HG02970 (cell line): ENCODE measurements around the gene ADGRA3.

Experiments
- ATAC-seq: cut with Tn5 transposase; IDR thresholded peaks from one replicate; pipeline ENCODE4 v1.9.1; 2021; ENCODE audit warnings: mild to moderate bottlenecking, moderate library complexity, moderate number of reproducible peaks; ENCODE audit not compliant: unreplicated experiment, low FRiP score

Gene ADGRA3

DNA sequence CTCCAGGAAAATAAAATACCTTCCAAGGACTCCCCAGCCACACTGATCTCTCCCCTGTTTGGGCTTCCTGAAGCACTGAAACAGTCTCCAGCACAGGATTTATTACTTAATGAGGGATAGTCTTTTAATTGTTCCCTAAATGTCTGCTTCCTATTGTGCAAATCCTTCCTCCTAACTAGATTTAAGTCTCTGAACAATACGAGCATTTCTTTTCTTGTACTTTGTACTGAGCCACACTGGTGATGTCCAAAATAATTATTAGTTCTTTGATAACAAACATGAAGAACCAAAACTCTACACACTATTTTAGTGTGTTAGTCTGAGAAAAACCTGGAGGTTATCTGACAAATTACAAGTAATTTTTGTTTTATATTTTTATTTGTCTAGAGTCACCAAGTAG lies 5.1 kb downstream of the ADGRA3 start:
- ATAC-seq, result no peak

DNA sequence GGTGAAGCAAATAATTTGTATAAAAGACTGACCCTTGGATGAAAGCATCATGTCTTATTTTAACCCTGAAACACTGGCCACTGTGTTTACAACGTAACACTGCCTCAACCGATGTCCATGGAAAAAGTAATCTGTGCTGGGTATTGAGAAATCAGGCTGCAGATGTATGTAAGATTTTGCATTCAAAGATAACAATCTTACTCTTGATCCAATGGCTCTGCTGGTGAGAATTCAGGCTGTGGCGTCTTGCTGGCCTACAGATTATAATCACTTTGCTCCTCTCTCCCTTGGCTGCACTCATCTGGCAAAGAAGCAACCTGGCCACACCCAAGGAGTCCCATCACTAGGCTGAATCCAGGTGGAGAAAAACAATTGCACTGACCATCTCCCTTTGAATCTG lies 7.5 kb downstream of the ADGRA3 start:
- no peak for ATAC-seq

- ATAC-seq, result no peak
These were observed 10.9 kb downstream of the ADGRA3 start for GRCh38 chr4:22504922-22505321.

DNA sequence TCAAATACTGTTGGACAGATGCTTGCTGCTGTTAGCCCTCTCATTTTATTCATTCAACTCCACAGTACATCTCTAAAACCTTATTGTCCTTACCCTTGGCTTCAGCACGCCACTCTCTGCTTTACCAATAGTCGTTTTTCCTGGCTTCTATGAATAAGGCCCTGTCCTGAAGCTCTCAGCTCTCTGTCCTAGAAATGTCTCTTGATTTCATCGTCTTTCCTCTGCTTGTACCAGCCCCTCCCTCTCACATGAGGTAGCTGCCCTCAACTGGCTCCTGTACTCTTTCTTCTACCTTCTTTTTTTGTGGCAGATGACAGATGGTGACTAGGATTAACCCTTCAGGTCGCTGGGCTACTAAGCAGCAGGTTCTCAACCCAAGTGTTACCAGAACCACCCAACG lies 11.4 kb downstream of the ADGRA3 start:
- ATAC-seq, result no peak

DNA sequence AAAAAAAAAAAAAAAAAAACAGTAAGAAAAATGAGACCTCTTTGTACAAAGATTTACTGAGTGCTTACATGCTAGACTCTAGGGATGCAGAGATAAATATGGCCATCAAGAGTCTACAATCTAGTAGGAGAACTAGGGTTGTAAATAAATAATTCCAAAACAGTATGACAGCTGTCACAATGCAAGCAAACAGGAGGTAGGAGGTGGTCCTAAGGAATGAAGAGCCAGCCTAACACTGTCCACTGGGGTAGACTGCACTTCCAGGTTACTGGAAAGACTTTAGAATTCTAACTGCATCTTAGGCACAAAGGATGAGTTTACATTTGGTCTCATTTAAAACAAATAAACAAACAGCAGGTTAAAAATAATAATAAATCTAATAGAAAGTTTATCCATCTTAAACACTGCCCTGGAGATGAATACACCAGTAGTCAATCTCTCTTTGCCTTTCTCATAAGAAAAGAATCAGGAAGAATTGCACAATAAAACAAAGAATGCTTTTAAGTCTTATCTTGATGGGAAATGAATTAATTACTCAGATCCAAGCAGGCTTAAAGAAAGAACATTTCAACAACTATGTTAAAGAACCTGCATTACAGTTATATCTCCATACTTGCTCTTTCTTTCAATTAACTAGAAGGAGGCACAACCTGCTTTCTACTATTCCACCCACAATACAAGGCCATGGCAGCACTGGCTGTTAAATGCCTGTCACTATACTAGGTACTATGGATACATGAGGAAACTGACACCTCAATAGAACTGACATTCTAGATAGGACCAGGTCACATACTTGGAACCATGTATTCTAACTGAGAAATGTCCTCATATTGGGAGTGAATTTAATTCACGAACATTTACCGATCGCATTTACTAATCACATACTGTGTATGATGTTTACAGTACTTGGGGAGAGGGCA lies 12.7 kb downstream of the ADGRA3 start:
- no peak for ATAC-seq

DNA sequence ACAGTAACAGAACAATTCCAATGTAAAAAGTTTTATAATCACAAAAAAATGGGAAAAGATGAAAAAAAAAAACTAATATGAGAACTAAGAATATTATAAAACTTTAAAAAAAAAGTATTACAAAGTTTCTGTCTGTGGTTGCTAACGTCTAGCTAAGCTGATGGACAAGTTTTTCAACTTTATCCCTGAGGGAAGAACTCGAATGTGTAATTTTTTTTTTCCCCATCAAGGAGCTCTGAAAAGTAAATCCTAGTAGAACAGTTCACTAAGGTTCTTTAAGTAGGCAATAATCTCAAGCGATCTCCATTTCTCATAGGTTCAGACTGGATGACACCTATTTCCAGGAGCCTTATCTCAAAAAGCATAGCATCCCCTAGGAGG lies 14.2 kb downstream of the ADGRA3 start:
- no peak for ATAC-seq

GRCh38 chr4:22500831-22501714 lies 14.8 kb downstream of the ADGRA3 start:
- peak; percentile 69 for ATAC-seq

DNA sequence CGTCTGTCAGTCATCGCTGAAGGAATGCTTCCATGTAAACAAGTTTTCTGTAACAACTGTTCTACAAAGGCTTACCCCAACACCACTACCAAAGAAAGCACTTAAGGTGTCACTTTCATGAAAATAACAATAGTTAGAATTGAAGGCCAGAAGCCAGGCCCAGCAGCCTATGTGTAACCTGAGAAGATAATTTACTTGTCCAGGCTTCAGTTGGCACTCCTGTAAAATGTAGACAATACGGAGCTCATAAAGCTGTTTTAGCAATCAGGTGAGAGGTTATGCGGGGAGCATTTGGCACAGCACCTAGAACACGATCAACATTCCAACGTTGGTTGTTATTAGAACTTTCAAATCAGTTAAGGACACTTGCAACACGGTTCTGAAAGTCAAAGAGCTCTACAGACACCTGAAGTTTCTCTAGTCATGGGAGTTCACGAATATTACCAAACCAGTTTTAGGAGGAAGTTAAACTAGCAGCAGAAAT lies 15.7 kb downstream of the ADGRA3 start:
- ATAC-seq, result no peak

GRCh38 chr4:22498866-22499265 lies 17.0 kb downstream of the ADGRA3 start:
- no peak for ATAC-seq

DNA sequence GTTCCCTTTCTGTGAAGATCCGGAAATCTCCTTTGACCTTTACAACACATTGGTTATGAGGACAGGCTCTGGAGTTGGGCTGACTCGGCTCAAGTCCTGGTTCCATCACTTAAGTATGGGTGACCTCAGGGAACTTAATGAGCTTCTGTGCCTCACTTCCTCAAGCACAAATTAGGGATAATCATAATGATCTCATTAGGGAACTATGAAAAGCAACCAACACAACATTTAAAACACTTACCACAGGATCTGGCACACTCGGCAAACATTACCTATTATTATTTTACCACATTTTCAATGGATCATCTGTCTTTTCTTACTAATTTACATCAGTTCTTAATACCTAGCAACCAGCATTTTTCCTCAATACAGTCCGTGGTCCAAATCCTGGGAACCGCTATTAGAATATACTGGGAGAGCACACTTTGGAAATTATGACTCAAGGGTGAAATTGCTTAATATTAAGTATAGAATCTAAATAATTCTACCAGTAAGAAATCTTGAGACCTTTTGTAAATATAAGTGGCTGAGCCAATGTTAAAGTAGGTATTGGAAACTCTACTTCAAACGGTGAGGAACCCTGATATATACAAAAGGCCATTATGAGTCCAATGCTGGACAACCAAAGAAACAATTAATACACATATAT lies 19.6 kb downstream of the ADGRA3 start:
- ATAC-seq, result no peak

DNA sequence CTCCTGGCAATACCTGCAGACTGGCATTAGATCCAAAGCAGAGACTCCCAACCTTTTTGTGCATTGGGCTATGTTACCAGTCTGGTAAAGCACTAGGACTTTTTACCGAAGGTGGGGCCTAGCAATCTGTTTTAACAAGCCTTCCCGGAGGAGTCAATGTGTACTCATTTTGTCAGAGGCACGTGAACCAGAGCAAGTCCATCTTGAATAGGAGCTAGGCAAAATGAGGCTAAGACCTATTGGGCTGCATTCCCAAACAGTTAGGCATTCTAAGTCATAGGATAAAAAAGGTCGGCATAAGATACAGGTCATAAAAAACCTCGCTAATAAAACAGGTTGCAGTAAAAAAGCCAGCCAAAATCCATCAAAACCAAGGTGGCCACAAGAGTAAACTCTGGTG lies 22.3 kb downstream of the ADGRA3 start:
- ATAC-seq, result no peak

DNA sequence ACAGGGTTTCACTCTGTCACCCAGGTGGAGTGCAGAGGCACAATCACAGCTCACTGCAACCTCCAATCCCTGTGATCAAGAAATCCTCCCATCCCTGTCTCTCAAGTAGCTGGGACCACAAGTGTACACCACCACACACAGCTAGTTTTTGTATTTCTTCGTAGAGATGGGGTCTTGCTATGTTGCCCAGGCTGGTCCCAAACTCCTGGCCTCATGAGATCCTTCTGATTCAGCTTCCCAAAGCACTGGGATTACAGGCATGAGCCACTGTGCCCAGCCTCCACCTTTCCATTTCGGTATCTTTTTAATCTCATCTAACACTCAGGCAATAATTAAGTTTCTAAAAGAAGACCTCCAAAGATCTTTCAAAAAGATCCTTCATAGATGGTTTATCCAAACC lies 22.9 kb downstream of the ADGRA3 start:
- ATAC-seq, result no peak

DNA sequence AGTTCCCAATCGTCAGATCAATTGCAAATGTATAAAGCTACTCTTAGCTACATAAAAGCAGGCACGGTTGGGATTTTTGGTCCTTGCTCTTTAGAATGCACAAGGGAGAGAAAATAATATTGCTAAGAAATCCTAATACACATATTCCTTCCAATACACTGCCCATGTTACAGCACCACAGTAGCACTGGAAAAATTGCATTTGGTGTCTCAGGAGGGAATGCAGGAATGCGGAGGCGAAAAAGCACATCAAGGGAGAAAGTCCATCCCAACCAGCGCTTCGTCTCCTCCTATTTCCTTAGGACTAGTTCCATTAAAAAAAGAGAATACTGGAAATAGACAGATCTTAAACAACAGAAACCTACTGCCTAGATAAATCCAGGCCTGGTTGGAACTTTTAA lies 23.9 kb downstream of the ADGRA3 start:
- ATAC-seq, result no peak

- ATAC-seq, result no peak
These were observed 25.0 kb downstream of the ADGRA3 start for GRCh38 chr4:22490718-22491315.

- no peak for ATAC-seq
These were observed 27.8 kb downstream of the ADGRA3 start for GRCh38 chr4:22488106-22488505.

GRCh38 chr4:22487328-22487727 lies 28.5 kb downstream of the ADGRA3 start:
- no peak for ATAC-seq

DNA sequence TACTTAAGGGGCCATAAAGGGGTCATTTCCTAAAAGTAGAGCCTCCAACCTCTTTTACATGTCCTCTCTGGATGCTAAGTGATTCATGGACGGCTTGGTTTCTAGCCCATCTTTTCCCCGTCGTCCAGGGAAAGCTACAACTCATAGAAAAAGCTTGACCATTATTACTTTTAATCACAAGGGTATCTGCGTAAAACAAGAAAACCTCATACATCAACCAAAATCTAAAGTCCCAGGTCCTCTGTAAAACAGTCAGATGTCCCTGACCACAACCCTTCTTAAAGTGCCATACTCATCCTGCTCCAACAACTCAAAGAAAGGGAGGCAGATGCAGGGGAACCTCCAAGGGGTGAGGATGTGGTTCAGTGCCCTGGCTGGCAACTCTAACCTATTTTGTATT lies 29.6 kb downstream of the ADGRA3 start:
- no peak for ATAC-seq

DNA sequence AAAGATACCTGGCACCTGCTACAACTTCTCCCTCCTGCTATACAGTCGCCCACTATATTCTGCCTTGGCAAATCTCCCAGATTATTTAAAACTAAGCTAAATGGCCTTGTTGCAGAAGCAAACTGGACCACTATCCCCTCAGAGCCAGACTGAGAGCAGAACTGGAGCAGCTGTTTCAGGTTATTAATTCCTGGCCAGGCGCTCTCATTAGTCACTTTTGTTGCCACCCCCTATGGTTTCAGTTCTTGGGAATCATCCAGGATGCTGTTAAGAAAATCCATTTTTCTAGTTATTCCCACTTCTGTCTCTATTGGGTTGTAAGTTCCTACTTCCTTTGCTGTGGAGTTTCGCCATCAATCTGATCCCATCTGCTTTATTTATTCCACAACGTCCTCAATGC lies 30.1 kb downstream of the ADGRA3 start:
- ATAC-seq, result no peak

DNA sequence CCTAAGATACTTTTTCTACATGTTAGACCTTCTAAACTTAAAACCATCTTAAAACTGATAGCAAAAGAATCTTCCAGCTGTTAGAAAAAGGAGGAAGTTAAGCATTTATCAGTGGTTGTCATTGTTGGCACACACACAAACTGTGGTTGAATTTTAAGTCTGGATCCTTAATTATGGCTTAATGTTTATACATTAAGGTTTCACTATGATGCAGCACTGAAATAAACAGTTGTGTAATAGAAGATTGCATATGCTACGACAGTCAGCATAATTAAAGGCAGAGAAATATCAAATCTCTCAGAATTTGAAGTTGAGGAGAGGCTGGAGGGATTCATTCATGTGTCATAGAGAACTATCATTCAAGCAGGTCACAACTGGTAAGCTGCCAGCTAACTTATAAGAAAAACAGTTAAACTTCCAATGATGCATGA lies 32.3 kb downstream of the ADGRA3 start:
- no peak for ATAC-seq
